OCI-LY3 (cell line): ENCODE measurements around the gene TMEM167A.

ENCODE experiments used
- H2AFZ ChIP-seq: fragments of 200-600, 300-600 bp; shearing (Covaris generic); 2 replicates; pipeline ENCODE4 v1.6.0; 2014; ENCODE audit warnings: antibody characterized with exemption, low read depth, low read length
- H3K27ac ChIP-seq: fragments of 200-600, 300-600 bp; sonication (generic); 2 replicates; pipeline ENCODE4 v1.5.1; 2014; ENCODE audit warnings: mild to moderate bottlenecking, low read length, moderate library complexity, mixed read lengths
- H3K27me3 ChIP-seq: fragments of 200-600, 300-600 bp; sonication (generic); 2 replicates; pipeline ENCODE4 v1.6.1; 2014; ENCODE audit warnings: low read depth, low read length, mixed read lengths
- H3K36me3 ChIP-seq: fragments of 200-600, 300-600 bp; sonication (generic); replicated peaks from 2 replicates; pipeline ENCODE3; 2014; ENCODE audit warnings: low read depth, low read length, mixed read lengths
- H3K4me1 ChIP-seq: fragments of 300-600, 200-600 bp; sonication (generic); 2 replicates; pipeline ENCODE4 v1.6.1; 2014; ENCODE audit warnings: low read length, mixed read lengths
- H3K4me2 ChIP-seq: fragments of 200-600, 300-600 bp; sonication (generic); 2 replicates; pipeline ENCODE4 v1.6.1; 2014; ENCODE audit warnings: low read length, mixed read lengths
- H3K4me3 ChIP-seq: fragments of 300-600, 200-600 bp; sonication (generic); 2 replicates; pipeline ENCODE4 v1.5.1; 2014; ENCODE audit warnings: antibody characterized with exemption, mild to moderate bottlenecking, low read length, moderate library complexity
- H3K79me2 ChIP-seq: fragments of 300-600, 200-600 bp; shearing (Covaris generic); 2 replicates; pipeline ENCODE4 v1.6.1; 2014; ENCODE audit warnings: mild to moderate bottlenecking, low read length, mixed read lengths
- H3K9ac ChIP-seq: fragments of 300-600, 200-600 bp; shearing (Covaris generic); 2 replicates; pipeline ENCODE4 v1.6.0; 2014; ENCODE audit warnings: mild to moderate bottlenecking, low read length, moderate library complexity
- H3K9me3 ChIP-seq: fragments of 200-600, 300-600 bp; shearing (Covaris generic); 2 replicates; pipeline ENCODE4 v1.6.1; 2014; ENCODE audit warnings: low read length, mixed read lengths; ENCODE audit not compliant: insufficient read depth
- H4K20me1 ChIP-seq: fragments of 200-600, 300-600 bp; sonication (generic); 2 replicates; pipeline ENCODE4 v1.6.1; 2016; ENCODE audit warnings: low read length, mixed read lengths; ENCODE audit not compliant: insufficient read depth
- CTCF ChIP-seq: fragments of 200-600, 300-600 bp; sonication (generic); IDR thresholded peaks from 2 replicates; pipeline ENCODE4 v1.5.1; 2014; ENCODE audit warnings: antibody characterized with exemption, low read length, low read depth
- EZH2phosphoT487 ChIP-seq: fragments of 200-600 bp; shearing (Covaris generic); IDR thresholded peaks from 2 replicates; pipeline ENCODE4 v1.6.1; 2018; ENCODE audit warnings: antibody characterized with exemption, mixed run types, low read depth

TMEM167A gene

GRCh38 chr5:83007755-83008154 is 69.4 kb downstream of the TMEM167A start:
- no peaks in the 10 kb centered on the region for H3K79me2 ChIP-seq
- TF ChIP-seq CTCF (no peak), EZH2phosphoT487 (no peak)
- no peak overlapping the region for H3K27ac ChIP-seq
- H4K20me1 ChIP-seq: no peaks in the 10 kb centered on the region
- no peak overlapping the region for H2AFZ ChIP-seq
- H3K9ac ChIP-seq: no peak overlapping the region
- H3K36me3 ChIP-seq: peaks cover 17% of the 10 kb centered on the region
- peaks cover 19% of the 10 kb centered on the region for H3K4me1 ChIP-seq
- H3K9me3 ChIP-seq: peaks cover 2% of the 10 kb centered on the region; the same call in 1 of the 2 replicates
- H3K4me2 ChIP-seq: no peak overlapping the region
- H3K27me3 ChIP-seq: no peaks in the 10 kb centered on the region
- no peak overlapping the region for H3K4me3 ChIP-seq

- H3K36me3 ChIP-seq: peaks cover 15% of the 10 kb centered on the region
- H3K27ac ChIP-seq: no peak overlapping the region
- TF ChIP-seq CTCF: no peak
- TF ChIP-seq EZH2phosphoT487: no peak
- peaks cover 16% of the 10 kb centered on the region for H3K4me1 ChIP-seq
- no peaks in the 10 kb centered on the region for H4K20me1 ChIP-seq
- no peaks in the 10 kb centered on the region for H3K9me3 ChIP-seq
- no peak overlapping the region for H2AFZ ChIP-seq
- H3K4me3 ChIP-seq: no peak overlapping the region
- no peaks in the 10 kb centered on the region for H3K27me3 ChIP-seq
- no peaks in the 10 kb centered on the region for H3K79me2 ChIP-seq
- H3K9ac ChIP-seq: no peak overlapping the region
- H3K4me2 ChIP-seq: no peak overlapping the region
Measured at GRCh38 chr5:83006683-83007283, 70.4 kb downstream of the TMEM167A start.

GRCh38 chr5:83003791-83004190 is 73.4 kb downstream of the TMEM167A start:
- no peak overlapping the region for H3K27ac ChIP-seq
- no peaks in the 10 kb centered on the region for H3K9me3 ChIP-seq

More at GRCh38 chr5:83003791-83004190, 73.4 kb downstream of the TMEM167A start:
- H3K27me3 ChIP-seq: no peaks in the 10 kb centered on the region
- H3K9ac ChIP-seq: no peak overlapping the region
- H3K4me3 ChIP-seq: no peak overlapping the region
- no peak overlapping the region for H3K4me2 ChIP-seq
- H2AFZ ChIP-seq: no peak overlapping the region
- H3K79me2 ChIP-seq: no peaks in the 10 kb centered on the region
- TF ChIP-seq EZH2phosphoT487 (no peak), CTCF (no peak)
- peaks cover 3% of the 10 kb centered on the region for H3K36me3 ChIP-seq
- no peaks in the 10 kb centered on the region for H4K20me1 ChIP-seq
- peaks cover 12% of the 10 kb centered on the region for H3K4me1 ChIP-seq
